Erythroblast (primary cell): ENCODE measurements around the gene PRKRA.

Experiments used
- GATA1 ChIP-seq: IDR thresholded peaks from 2 replicates; pipeline ENCODE4 v1.6.1; 2011; ENCODE audit warnings: low read depth, mild to moderate bottlenecking, control low read depth, low read length, moderate library complexity
- POLR2A ChIP-seq: IDR thresholded peaks from 2 replicates; pipeline ENCODE4 v1.6.1; 2011; ENCODE audit warnings: mild to moderate bottlenecking, low read length

GRCh38 chr2:178415979-178416378, 35.0 kb downstream of the PRKRA start:
- TF ChIP-seq POLR2A (no peak), GATA1 (no peak)
